Raji (cell line): Measurements from ENCODE around the gene SAMD4B.

Source experiments
- POLR2A ChIP-seq: IDR thresholded peaks from 2 replicates; pipeline ENCODE4 v1.6.1; 2011; ENCODE audit warnings: low read depth, low read length, control low read depth; ENCODE audit not compliant: insufficient read depth

The SAMD4B gene

GRCh38 chr19:39413272-39413910 lies 71.2 kb downstream of the SAMD4B start:
- no peak for TF ChIP-seq POLR2A

GRCh38 chr19:39413911-39414608 lies 71.8 kb downstream of the SAMD4B start:
- TF ChIP-seq POLR2A: no peak

DNA sequence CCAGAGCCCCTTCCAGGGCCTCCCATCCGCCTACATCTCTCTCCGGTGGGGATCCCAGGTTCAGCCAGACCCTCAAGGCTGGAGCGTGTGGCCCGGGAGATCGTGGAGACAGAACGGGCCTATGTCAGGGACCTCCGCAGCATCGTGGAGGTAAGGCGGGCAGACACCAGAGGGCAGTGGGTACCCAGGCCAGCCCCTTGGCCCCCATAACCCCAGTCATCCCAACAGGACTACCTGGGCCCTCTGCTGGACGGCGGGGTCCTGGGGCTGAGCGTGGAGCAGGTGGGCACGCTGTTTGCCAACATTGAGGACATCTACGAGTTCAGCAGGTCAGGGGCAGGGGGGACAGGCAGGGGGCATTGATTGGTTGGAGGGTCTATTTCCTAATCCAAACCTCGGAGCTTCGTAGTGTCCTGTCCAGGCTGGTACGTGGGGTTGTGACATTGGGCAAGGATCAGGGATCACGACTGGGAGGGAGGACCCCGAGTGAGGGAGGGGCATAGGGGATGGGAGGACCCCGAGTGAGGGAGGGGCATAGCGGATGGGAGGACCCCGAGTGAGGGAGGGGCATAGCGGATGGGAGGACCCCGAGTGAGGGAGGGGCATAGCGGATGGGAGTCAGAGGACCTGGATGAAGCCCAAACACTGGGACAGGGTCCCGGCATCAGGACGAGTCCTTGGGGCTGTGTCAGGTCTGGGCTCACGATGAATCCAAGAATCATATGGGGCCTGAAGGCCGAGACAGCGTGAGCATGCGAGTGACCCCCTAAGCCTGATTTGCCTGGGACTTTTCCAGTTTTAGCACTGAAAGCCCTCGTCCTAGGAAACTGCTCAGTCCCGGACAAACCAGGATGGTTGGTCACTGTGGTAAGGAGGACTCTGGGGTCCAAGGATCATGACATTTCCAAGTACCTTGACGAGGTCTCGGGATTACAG lies 73.2 kb downstream of the SAMD4B start:
- no peak for TF ChIP-seq POLR2A

DNA sequence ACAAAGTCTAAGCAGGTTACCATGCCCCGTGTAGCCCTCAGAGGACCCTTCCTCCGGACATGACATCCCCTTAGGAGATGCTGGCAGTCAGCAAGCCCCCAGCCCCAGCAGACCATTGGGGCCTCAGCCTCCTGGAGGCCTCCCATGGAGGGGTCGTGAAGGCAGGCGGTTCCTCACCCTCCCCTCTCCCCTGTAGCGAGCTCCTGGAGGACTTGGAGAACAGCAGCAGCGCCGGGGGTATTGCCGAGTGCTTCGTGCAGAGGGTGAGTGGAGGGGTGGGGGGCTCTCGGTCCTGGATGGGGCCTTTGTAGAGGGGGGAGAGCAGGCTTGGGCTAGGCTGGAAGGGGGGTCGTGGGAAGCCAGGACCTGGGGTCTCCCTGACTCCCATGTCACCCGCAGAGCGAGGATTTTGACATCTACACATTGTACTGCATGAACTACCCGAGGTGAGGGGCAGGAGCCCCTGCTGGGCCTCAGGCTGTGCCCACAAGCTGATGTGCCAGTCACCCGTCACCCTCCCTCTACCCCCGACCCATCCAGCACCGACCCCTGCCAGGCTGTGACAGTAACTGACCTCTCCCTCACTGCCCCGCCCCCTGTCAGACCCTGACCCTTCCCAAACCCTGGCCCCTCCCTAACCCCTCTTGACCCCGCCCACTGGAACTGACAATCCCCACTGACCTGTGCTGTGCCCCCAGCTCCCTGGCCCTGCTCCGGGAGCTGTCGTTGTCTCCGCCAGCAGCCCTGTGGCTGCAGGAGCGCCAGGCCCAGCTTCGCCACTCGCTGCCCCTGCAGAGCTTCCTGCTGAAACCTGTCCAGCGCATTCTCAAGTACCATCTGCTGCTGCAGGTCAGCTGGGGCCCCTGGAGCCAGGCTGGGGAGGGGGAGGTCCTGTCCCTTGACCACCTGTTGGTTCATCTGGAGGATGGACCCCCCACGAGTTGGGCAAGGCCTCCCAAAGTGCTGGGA lies 74.2 kb downstream of the SAMD4B start:
- no peak for TF ChIP-seq POLR2A

GRCh38 chr19:39417463-39418181 lies 75.4 kb downstream of the SAMD4B start:
- no peak for TF ChIP-seq POLR2A

- no peak for TF ChIP-seq POLR2A
These were observed 76.8 kb downstream of the SAMD4B start for GRCh38 chr19:39419003-39419402.

DNA sequence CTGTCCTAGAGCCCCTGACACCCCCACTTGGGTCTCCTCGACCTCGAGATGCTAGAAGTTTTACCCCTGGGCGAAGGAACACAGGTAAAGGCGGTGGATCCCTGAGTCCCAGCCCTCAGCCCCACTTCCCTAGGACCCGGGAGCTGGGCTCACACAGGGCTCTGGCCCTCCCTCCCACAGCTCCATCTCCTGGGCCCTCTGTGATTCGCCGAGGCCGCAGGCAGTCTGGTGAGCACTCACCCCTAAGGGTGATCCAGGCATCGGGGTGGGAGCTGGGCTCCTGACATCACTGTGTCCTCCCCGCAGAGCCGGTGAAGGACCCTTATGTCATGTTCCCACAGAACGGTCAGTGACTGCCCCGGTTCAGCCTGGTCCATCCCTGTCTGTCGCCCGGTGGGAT lies 78.5 kb downstream of the SAMD4B start:
- TF ChIP-seq POLR2A: no peak

DNA sequence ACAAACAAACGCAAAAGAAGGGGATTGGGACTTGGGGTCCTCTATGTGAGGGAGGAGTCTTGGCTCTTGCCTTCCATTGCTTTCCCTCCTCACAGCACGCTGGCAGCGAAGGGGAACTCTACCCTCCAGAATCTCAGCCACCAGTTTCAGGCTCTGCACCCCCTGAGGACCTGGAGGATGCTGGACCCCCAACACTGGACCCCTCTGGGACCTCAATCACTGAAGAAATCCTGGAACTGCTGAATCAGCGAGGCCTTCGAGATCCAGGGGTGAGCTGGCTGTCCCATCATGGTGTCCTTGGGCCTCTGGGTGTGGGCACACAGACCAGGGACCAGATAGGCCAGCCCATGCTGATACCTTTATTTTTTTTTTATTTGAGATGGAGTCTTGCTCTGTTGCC lies 79.8 kb downstream of the SAMD4B start:
- no peak for TF ChIP-seq POLR2A

DNA sequence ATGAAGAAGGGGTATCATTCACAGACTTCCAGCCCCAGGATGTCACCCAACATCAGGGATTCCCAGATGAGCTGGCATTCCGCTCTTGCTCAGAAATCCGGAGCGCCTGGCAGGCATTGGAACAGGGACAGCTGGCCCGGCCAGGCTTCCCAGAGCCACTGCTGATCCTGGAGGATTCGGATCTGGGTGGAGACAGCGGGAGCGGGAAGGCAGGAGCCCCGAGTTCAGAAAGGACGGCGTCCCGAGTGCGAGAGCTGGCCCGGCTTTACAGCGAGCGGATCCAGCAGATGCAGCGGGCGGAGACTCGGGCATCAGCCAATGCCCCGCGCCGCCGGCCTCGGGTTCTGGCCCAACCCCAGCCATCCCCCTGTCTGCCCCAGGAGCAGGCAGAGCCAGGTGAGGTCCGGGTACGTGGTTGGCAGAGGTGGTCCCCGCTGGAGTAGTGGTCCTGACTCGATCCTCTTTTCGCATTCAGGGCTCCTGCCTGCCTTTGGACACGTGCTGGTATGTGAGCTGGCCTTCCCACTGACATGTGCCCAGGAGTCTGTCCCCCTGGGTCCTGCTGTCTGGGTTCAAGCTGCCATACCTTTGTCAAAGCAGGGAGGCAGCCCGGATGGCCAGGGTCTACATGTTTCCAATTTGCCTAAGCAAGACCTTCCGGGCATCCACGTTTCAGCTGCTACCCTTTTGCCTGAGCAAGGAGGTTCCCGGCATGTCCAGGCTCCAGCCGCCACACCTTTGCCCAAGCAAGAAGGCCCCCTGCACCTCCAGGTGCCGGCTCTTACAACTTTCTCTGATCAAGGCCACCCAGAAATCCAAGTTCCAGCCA lies 81.3 kb downstream of the SAMD4B start:
- TF ChIP-seq POLR2A: no peak

DNA sequence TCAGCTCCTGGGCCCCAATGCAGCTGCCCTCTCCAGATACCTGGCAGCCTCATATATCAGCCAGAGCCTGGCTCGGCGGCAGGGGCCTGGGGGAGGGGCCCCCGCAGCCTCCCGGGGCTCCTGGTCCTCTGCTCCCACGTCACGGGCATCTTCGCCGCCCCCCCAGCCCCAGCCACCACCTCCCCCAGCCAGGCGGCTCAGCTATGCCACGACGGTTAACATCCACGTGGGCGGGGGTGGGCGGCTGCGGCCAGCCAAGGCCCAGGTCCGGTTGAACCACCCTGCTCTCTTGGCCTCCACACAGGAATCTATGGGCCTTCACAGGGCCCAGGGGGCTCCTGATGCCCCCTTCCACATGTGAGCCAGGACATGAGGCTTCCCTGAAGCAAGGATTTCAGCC lies 82.7 kb downstream of the SAMD4B start:
- no peak for TF ChIP-seq POLR2A

DNA sequence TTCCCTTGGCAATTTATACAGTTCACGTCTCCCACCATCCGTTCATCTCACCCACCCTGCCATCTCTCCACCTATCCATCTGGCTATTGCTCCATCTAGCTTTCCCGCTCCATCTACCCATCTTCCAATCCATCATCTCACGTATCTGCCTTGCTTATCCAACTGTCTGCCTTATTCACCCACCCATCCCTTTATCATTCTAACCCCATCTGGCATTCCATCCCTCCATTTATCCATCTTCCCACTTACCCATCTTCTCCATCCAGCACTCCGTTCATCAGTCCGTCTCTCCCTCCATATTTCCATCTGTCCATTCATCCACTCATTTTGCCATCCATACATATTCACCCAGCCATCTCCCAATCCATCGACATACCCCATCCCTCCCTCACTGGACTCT lies 83.5 kb downstream of the SAMD4B start:
- TF ChIP-seq POLR2A: no peak

DNA sequence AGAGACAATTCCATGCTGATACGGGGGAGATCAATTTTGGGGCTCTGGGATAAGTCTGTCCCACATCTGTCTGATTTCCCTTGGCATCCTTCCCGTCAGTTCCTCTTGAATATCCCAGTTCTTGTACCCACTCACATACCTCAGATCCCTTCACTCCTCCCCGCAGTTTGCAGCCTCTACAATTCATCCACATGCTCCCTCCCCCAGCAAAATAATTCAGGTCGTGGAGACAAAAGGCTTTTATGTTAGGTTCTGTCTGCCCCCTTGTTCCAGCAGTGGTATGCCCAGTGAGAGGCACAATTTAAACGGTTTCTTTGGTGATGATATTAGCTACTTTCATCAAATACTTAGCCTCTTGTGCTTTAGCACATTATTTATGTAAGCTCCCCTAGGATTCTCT lies 83.9 kb downstream of the SAMD4B start:
- TF ChIP-seq POLR2A: no peak

DNA sequence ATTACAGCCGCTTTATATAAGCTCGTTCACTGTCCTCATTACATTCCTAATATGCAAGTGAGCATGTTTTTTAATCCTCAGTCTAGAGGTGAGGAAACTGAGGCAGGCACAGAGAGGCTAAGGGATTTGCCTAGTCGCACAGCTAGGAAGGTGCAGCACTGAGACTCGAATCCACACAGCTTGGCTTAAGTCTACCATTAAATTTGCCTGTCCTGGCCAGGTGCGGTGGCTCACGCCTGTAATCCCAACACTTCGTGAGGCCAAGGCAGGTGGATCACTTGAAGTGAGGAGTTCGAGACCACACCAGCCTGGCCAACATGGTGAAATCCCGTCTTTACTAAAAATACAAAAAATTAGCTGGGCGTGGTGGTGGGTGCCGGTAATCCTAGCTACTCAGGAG lies 85.5 kb downstream of the SAMD4B start:
- no peak for TF ChIP-seq POLR2A
